H1 (cell line): ENCODE data around the gene CYP39A1. TPM values are rescaled to one million over a fixed set of nuclear protein-coding genes. Genes with fewer than 3 reads are reported as not detected.

Source experiments
- polyA plus RNA-seq, 7 experiments: library from polyadenylated mRNA; depleted of rRNA in 3 of 7; stranded (reverse) in 5 of 7; unstranded in 2 of 7; fragments of >200 nt in 5 of 7; fragments of 200-250 nt in 2 of 7; gene quantifications; 1 replicate in 5 of 7; 2 replicates in 1 of 7; 4 replicates in 1 of 7; pipeline versions ENCODE4 v1.2.1 to v1.2.3, GENCODE V29; 2011 to 2013; ENCODE audit warnings: missing spikeins in 2 of 7, mixed read lengths in 2 of 7
- total RNA-seq: library from RNA; stranded (reverse); fragmentation: NEBNext Ultra II Directional; extraction: Animal tissue kit (Norgen Biotek cat#: 25700); gene quantifications from 2 replicates; pipeline ENCODE4 v1.2.1, GENCODE V29; 2021
- TF ChIP-seq, protein P1 (sequence below): IDR thresholded peaks from 2 replicates; pipeline ENCODE4 v1.6.1; 2012; ENCODE audit warnings: low read length, inconsistent platforms

The CYP39A1 gene
- total and polyA plus RNA-seq, 2 of the 8 experiments (the other 6 are each of a cell fraction or from before 2014, with no cell fraction given): 0.71 to 2.4 TPM

DNA sequence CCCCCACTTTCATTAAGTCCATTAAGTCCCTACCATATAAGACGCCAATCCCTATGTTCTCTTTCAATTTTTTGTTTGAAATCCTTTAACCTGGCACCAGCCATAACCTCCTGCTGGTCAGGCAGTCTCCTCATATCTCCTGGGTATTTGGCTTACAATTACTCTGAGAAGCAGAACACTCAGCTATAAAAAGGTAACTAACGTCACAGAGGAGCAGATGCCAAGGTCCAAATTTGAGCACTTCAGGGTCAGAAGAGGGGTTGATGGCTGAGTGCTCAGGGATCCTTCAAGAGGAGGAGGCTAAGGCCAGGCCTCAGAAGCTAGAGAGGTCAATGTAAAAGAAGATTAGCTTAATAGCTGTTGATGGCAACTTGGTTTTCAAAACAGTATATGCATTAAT lies 139.1 kb downstream of the CYP39A1 start (continued):
- TF ChIP-seq, protein P1, sequence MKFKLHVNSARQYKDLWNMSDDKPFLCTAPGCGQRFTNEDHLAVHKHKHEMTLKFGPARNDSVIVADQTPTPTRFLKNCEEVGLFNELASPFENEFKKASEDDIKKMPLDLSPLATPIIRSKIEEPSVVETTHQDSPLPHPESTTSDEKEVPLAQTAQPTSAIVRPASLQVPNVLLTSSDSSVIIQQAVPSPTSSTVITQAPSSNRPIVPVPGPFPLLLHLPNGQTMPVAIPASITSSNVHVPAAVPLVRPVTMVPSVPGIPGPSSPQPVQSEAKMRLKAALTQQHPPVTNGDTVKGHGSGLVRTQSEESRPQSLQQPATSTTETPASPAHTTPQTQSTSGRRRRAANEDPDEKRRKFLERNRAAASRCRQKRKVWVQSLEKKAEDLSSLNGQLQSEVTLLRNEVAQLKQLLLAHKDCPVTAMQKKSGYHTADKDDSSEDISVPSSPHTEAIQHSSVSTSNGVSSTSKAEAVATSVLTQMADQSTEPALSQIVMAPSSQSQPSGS: no peak
